ENCODE measurements around the gene DUSP8.

- TF ChIP-seq, protein P1, sequence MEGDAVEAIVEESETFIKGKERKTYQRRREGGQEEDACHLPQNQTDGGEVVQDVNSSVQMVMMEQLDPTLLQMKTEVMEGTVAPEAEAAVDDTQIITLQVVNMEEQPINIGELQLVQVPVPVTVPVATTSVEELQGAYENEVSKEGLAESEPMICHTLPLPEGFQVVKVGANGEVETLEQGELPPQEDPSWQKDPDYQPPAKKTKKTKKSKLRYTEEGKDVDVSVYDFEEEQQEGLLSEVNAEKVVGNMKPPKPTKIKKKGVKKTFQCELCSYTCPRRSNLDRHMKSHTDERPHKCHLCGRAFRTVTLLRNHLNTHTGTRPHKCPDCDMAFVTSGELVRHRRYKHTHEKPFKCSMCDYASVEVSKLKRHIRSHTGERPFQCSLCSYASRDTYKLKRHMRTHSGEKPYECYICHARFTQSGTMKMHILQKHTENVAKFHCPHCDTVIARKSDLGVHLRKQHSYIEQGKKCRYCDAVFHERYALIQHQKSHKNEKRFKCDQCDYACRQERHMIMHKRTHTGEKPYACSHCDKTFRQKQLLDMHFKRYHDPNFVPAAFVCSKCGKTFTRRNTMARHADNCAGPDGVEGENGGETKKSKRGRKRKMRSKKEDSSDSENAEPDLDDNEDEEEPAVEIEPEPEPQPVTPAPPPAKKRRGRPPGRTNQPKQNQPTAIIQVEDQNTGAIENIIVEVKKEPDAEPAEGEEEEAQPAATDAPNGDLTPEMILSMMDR (IDR thresholded peaks at IDR 0.05) = no peak
- no peak for TF ChIP-seq POLR2AphosphoS5 (IDR thresholded peaks at IDR 0.05)
- peak in 1 of 2 donors; percentile 38 for TF ChIP-seq POLR2A (IDR thresholded peaks at IDR 0.05)
These were observed at the start of gene DUSP8 for GRCh38 chr11:1572197-1573076.

All from suprapubic skin (tissue), 4 donors.